Measurements from ENCODE around the gene TBC1D2. TPM values are rescaled to one million over a fixed set of nuclear protein-coding genes. Genes with fewer than 3 reads are reported as not detected.
"Not testable (repeated sequence)": the region's sequence is repeated elsewhere in the genome, so short reads cannot be mapped to it uniquely, and the experiment has no call there.

The TBC1D2 gene
- total and polyA plus RNA-seq, 5 donors: 1.6 to 3.5 (median 3.0) TPM

DNA sequence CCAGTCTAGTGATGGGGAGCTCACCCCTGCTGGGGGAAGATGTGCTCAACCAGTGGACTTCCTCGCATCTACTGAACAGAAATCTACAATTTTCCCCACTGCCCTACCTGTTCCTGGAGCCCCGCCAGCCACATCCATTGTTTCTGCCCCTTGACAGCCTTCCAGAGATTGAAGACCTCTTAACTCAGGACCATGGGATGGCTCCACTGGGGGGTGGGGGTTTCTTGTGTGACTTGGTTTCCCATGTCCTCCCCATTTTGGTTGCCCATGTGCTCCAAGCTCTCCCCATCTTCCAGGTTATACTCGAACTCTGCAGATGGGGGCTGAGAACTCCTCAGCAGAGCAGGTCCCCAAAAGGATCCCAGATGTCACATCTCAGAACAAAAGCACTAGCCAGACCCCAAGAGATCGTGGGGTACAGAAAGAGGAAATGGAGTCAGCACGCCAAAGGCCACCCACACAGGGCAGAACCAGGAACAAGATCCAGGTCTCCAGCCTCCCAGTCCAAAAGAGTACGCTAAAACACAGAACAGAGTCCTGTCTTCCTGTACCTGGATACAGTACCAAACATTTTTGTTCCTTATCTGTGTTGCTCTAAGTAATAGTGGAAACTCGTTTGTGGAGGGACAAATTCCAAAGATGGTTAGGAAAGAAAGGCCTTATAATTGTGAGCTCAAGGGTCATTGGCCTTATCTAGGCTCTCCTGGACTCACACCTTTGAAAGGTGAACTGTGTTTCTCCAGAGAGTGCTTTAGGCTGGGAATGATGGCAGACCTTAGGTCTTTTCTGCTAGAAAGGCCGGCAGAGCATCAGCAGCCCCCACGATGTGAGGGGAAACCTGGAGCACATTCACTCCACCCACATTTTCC lies 78.8 kb downstream of the TBC1D2 start:
- Histone ChIP-seq H3K4me3 (ENCODE audit: low read length) (no peak overlapping the region), H3K9me3 (ENCODE audit: control insufficient read depth, low read length) (no peaks in the 10 kb centered on the region), H3K27ac (ENCODE audit: low read length) (no peak overlapping the region), H3K4me1 (ENCODE audit: control insufficient read depth, insufficient read depth, low read length) (no peaks in the 10 kb centered on the region), H3K27me3 (ENCODE audit: control insufficient read depth, insufficient read depth) (no peaks in the 10 kb centered on the region)
- 65% methylated on average over 9 of the region's 9 CpGs for WGBS
- DNase-seq (no peak), ATAC-seq (no peak)
- intact Hi-C loops (cut with DNase I): no loop called here

GRCh38 chr9:98175762-98176161 lies 79.7 kb downstream of the TBC1D2 start:
- no peak for ATAC-seq
- intact Hi-C loops (cut with DNase I): no loop called here
- WGBS: 90% methylated on average over 3 of the region's 3 CpGs

GRCh38 chr9:98175028-98175569 lies 80.3 kb downstream of the TBC1D2 start:
- H3K27ac ChIP-seq (ENCODE audit: low read length): no peak overlapping the region
- intact Hi-C loops (cut with DNase I): no loop called here
- ATAC-seq (no peak), DNase-seq (no peak)
- no peak overlapping the region for H3K4me3 ChIP-seq (ENCODE audit: low read length)
- no peaks in the 10 kb centered on the region for H3K4me1 ChIP-seq (ENCODE audit: control insufficient read depth, insufficient read depth, low read length)
- H3K27me3 ChIP-seq (ENCODE audit: control insufficient read depth, insufficient read depth): no peaks in the 10 kb centered on the region
- H3K9me3 ChIP-seq (ENCODE audit: control insufficient read depth, low read length): no peaks in the 10 kb centered on the region
- WGBS: 56% methylated on average over 6 of the region's 6 CpGs

More at GRCh38 chr9:98175762-98176161, 79.7 kb downstream of the TBC1D2 start:
- no peaks in the 10 kb centered on the region for H3K4me1 ChIP-seq (ENCODE audit: control insufficient read depth, insufficient read depth, low read length)
- no peak overlapping the region for H3K4me3 ChIP-seq (ENCODE audit: low read length)
- DNase-seq: no peak
- no peak overlapping the region for H3K27ac ChIP-seq (ENCODE audit: low read length)
- no peaks in the 10 kb centered on the region for H3K9me3 ChIP-seq (ENCODE audit: control insufficient read depth, low read length)
- H3K27me3 ChIP-seq (ENCODE audit: control insufficient read depth, insufficient read depth): no peaks in the 10 kb centered on the region

DNA sequence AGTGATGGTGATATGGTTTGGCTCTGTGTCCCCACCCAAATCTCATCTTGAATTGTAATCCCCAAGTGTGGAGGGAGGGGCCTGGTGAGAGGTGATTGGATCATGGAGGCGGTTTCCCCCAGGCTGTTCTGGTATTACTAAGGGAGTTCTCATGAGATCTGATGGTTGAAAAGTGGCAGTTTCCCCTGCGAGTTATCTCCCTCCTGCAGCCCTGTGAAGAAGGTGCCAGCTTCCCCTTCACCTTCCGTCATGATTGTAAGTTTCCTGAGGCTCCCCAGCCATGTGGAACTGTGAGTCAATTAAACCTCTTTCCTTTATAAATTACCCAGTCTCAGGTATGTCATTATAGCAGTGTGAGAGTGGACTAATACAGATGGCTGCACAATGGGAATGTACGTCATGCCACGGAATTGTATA lies 80.9 kb downstream of the TBC1D2 start:
- ATAC-seq; H3K27me3 ChIP-seq (ENCODE audit: control insufficient read depth, insufficient read depth); H3K27ac ChIP-seq (ENCODE audit: low read length); H3K9me3 ChIP-seq (ENCODE audit: control insufficient read depth, low read length); H3K4me3 ChIP-seq (ENCODE audit: low read length); H3K4me1 ChIP-seq (ENCODE audit: control insufficient read depth, insufficient read depth, low read length); DNase-seq; intact Hi-C loops (cut with DNase I): not testable (repeated sequence)
- WGBS: 70% methylated on average over 5 of the region's 5 CpGs

GRCh38 chr9:98173181-98173580 lies 82.3 kb downstream of the TBC1D2 start:
- no peak overlapping the region for H3K27ac ChIP-seq (ENCODE audit: low read length)
- H3K4me1 ChIP-seq (ENCODE audit: control insufficient read depth, insufficient read depth, low read length): no peaks in the 10 kb centered on the region
- no peak overlapping the region for H3K4me3 ChIP-seq (ENCODE audit: low read length)
- WGBS: 80% methylated on average over 16 of the region's 16 CpGs
- no peak for ATAC-seq
- no peak for DNase-seq
- intact Hi-C loops (cut with DNase I): no loop called here
- no peaks in the 10 kb centered on the region for H3K9me3 ChIP-seq (ENCODE audit: control insufficient read depth, low read length)
- no peaks in the 10 kb centered on the region for H3K27me3 ChIP-seq (ENCODE audit: control insufficient read depth, insufficient read depth)

- Histone ChIP-seq H3K4me1 (ENCODE audit: control insufficient read depth, insufficient read depth, low read length) (no peaks in the 10 kb centered on the region), H3K27me3 (ENCODE audit: control insufficient read depth, insufficient read depth) (no peaks in the 10 kb centered on the region), H3K4me3 (ENCODE audit: low read length) (no peak overlapping the region), H3K9me3 (ENCODE audit: control insufficient read depth, low read length) (no peaks in the 10 kb centered on the region), H3K27ac (ENCODE audit: low read length) (no peak overlapping the region)
- 89% methylated on average over 3 of the region's 3 CpGs for WGBS
- intact Hi-C loops (cut with DNase I): no loop called here
- no peak for DNase-seq
- ATAC-seq: no peak
Observed at GRCh38 chr9:98172604-98173003, 82.8 kb downstream of the TBC1D2 start.

- no peak overlapping the region for H3K27ac ChIP-seq (ENCODE audit: low read length)
- H3K4me3 ChIP-seq (ENCODE audit: low read length): no peak overlapping the region
- intact Hi-C loops (cut with DNase I): no loop called here
- H3K4me1 ChIP-seq (ENCODE audit: control insufficient read depth, insufficient read depth, low read length): no peaks in the 10 kb centered on the region
- H3K9me3 ChIP-seq (ENCODE audit: control insufficient read depth, low read length): no peaks in the 10 kb centered on the region
- 59% methylated on average over 16 of the region's 16 CpGs for WGBS
- DNase-seq: no peak
- H3K27me3 ChIP-seq (ENCODE audit: control insufficient read depth, insufficient read depth): no peaks in the 10 kb centered on the region
- ATAC-seq: no peak
Observed at GRCh38 chr9:98171176-98171925, 84.1 kb downstream of the TBC1D2 start.

DNA sequence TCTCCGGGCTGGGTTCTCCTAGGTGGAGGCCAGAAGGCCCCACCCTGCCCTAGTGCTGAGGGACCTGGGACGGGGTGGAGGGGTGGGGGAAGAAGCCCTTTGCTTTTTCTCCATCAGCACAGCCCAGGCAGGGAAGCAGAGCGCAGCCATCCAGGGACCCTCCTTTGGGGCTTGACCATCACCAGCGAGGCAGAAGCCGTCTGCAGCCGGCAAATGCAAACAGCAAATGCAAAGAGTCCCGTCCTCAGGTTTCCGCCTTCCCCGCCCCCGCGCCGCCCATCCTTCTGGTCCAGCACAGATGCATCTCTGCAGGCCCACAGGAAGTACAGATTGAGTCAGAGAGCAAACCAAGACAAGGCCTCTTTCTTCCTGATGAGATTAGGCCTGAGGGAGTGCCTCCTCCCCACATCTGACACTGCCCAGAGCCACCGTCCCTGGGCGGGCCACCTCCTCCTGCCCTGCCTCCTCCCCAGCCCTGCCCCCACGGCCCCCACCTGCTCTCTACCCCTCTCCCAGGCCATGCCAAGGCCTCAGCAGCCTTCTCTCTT lies 86.4 kb downstream of the TBC1D2 start:
- no peak overlapping the region for H3K27ac ChIP-seq (ENCODE audit: low read length)
- no peak overlapping the region for H3K4me3 ChIP-seq (ENCODE audit: low read length)
- WGBS: 30% methylated on average over 15 of the region's 15 CpGs
- H3K4me1 ChIP-seq (ENCODE audit: control insufficient read depth, insufficient read depth, low read length): no peaks in the 10 kb centered on the region
- intact Hi-C loops (cut with DNase I): no loop called here
- ATAC-seq (peak; percentile 58 to 89), DNase-seq (peak; percentile 28 to 65 (median 61))
- H3K27me3 ChIP-seq (ENCODE audit: control insufficient read depth, insufficient read depth): no peaks in the 10 kb centered on the region
- no peaks in the 10 kb centered on the region for H3K9me3 ChIP-seq (ENCODE audit: control insufficient read depth, low read length)

- ATAC-seq: no peak
- intact Hi-C loops (cut with DNase I): no loop called here
- Histone ChIP-seq H3K27me3 (ENCODE audit: control insufficient read depth, insufficient read depth) (no peaks in the 10 kb centered on the region), H3K9me3 (ENCODE audit: control insufficient read depth, low read length) (no peaks in the 10 kb centered on the region), H3K4me3 (ENCODE audit: low read length) (no peak overlapping the region), H3K27ac (ENCODE audit: low read length) (no peak overlapping the region), H3K4me1 (ENCODE audit: control insufficient read depth, insufficient read depth, low read length) (no peaks in the 10 kb centered on the region)
- 75% methylated on average over 3 of the region's 3 CpGs for WGBS
- DNase-seq: no peak
Observed at GRCh38 chr9:98168153-98168780, 87.2 kb downstream of the TBC1D2 start.

DNA sequence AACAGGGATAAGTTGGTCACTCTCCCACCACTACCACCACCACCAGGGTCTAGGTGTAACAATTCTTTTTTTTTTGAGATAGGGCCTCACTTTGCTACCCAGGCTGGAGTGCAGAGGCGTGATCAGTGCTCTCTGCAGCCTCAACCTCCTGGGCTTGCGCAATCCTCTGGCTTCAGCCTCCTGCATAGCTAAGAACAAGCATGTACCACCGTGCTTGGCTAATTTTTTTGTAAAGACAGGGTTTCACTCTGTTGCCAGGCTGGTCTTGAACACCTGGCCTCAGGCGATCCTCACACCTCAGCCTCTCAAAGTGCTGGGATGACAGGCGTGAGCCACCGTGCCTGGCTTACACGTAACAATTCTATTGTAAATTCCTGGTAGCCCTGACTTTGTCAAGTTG lies 90.5 kb downstream of the TBC1D2 start:
- Histone ChIP-seq H3K27me3 (ENCODE audit: control insufficient read depth, insufficient read depth) (no peaks in the 10 kb centered on the region), H3K4me3 (ENCODE audit: low read length) (no peak overlapping the region), H3K9me3 (ENCODE audit: control insufficient read depth, low read length) (no peaks in the 10 kb centered on the region), H3K27ac (ENCODE audit: low read length) (no peak overlapping the region), H3K4me1 (ENCODE audit: control insufficient read depth, insufficient read depth, low read length) (no peaks in the 10 kb centered on the region)
- no peak for ATAC-seq
- no peak for DNase-seq
- intact Hi-C loops (cut with DNase I): no loop called here
- WGBS: 84% methylated on average over 7 of the region's 7 CpGs

All from right cardiac atrium (tissue), 5 donors.